Osteoblast (primary cell): Measurements from ENCODE around the gene SLC17A7. TPM values are rescaled to one million over a fixed set of nuclear protein-coding genes. Genes with fewer than 3 reads are reported as not detected.

Experiments used
- DNase-seq: peaks from one replicate; pipeline ENCODE4 v3.0.0; 2011; ENCODE audit warnings: low spot score, mixed read lengths; ENCODE audit not compliant: insufficient read length; ENCODE audit errors: missing footprints
- H2AFZ ChIP-seq: 2 replicates; pipeline ENCODE4 v1.6.0; 2011; ENCODE audit warnings: mild to moderate bottlenecking, low read length
- H3K27ac ChIP-seq: 2 replicates; pipeline ENCODE4 v1.5.1; 2011; ENCODE audit warnings: mild to moderate bottlenecking, low read depth, low read length, moderate library complexity
- H3K27me3 ChIP-seq: 2 replicates; pipeline ENCODE4 v1.6.0; 2012; ENCODE audit warnings: mild to moderate bottlenecking, control low read depth, inconsistent platforms, low read length, moderate library complexity; ENCODE audit not compliant: insufficient read depth
- H3K36me3 ChIP-seq: 2 replicates; pipeline ENCODE4 v1.5.1; 2011; ENCODE audit warnings: mild to moderate bottlenecking, low read length, control low read depth, moderate library complexity; ENCODE audit not compliant: insufficient read depth
- H3K4me1 ChIP-seq: 2 replicates; pipeline ENCODE4 v1.5.1; 2011; ENCODE audit warnings: mild to moderate bottlenecking, low read length, control low read depth, moderate library complexity; ENCODE audit not compliant: insufficient read depth
- H3K4me2 ChIP-seq: 2 replicates; pipeline ENCODE4 v1.6.0; 2011; ENCODE audit warnings: mild to moderate bottlenecking, low read length; ENCODE audit not compliant: insufficient read depth
- H3K4me3 ChIP-seq: fragments of 200-600 bp; sonication (generic); 3 replicates; pipeline ENCODE4 v1.5.1; 2012; ENCODE audit warnings: mild to moderate bottlenecking, low read length, inconsistent platforms; ENCODE audit not compliant: insufficient read depth
- H3K79me2 ChIP-seq: 2 replicates; pipeline ENCODE4 v1.6.0; 2012; ENCODE audit warnings: mild to moderate bottlenecking, low read length, control low read depth, inconsistent platforms; ENCODE audit not compliant: insufficient read depth
- H3K9me3 ChIP-seq: 2 replicates; pipeline ENCODE4 v1.5.1; 2011; ENCODE audit warnings: low read depth, low read length, control low read depth
- H4K20me1 ChIP-seq: 2 replicates; pipeline ENCODE4 v1.6.0; 2012; ENCODE audit warnings: mild to moderate bottlenecking, low read length, control low read depth; ENCODE audit not compliant: insufficient read depth
- CTCF ChIP-seq: IDR thresholded peaks from 2 replicates; pipeline ENCODE4 v1.5.1; 2011; ENCODE audit warnings: mild to moderate bottlenecking, low read depth, low read length, moderate library complexity; ENCODE audit errors: extremely low read depth
- total RNA-seq: library from RNA; depleted of rRNA; stranded (reverse); fragments of >200 nt; gene quantifications from 2 replicates; pipeline ENCODE4 v1.2.3, GENCODE V29; 2012

Gene SLC17A7
- total RNA-seq, 1 donor, result under 0.01 TPM

- Histone ChIP-seq H3K27ac (no peak overlapping the region), H3K36me3 (no peaks in the 10 kb centered on the region), H3K27me3 (peaks cover 5% of the 10 kb centered on the region), H3K4me2 (no peak overlapping the region), H3K4me3 (no peak overlapping the region), H2AFZ (no peak overlapping the region), H3K9me3 (no peaks in the 10 kb centered on the region), H3K79me2 (no peaks in the 10 kb centered on the region), H3K4me1 (no peaks in the 10 kb centered on the region), H4K20me1 (no peaks in the 10 kb centered on the region)
- TF ChIP-seq CTCF, result no peak
- DNase-seq, result peak; percentile 59
These were observed 44.4 kb downstream of the SLC17A7 start for GRCh38 chr19:49396738-49397505.

- no peaks in the 10 kb centered on the region for H3K36me3 ChIP-seq
- H3K9me3 ChIP-seq, result no peaks in the 10 kb centered on the region
- peaks cover under 1% of the 10 kb centered on the region for H3K27me3 ChIP-seq
- no peaks in the 10 kb centered on the region for H3K4me1 ChIP-seq
- DNase-seq, result no peak
- no peak overlapping the region for H3K4me3 ChIP-seq
- H3K27ac ChIP-seq, result no peak overlapping the region
- no peaks in the 10 kb centered on the region for H4K20me1 ChIP-seq
- no peak overlapping the region for H3K4me2 ChIP-seq
- no peaks in the 10 kb centered on the region for H3K79me2 ChIP-seq
- no peak for TF ChIP-seq CTCF
- H2AFZ ChIP-seq, result no peak overlapping the region
These were observed 45.5 kb downstream of the SLC17A7 start for GRCh38 chr19:49395581-49396407.

- TF ChIP-seq CTCF, result no peak
- H3K27me3 ChIP-seq, result no peaks in the 10 kb centered on the region
- H3K27ac ChIP-seq, result no peak overlapping the region
- H3K36me3 ChIP-seq, result no peaks in the 10 kb centered on the region
- H3K4me3 ChIP-seq, result no peak overlapping the region
- no peaks in the 10 kb centered on the region for H3K9me3 ChIP-seq
- DNase-seq, result no peak
- H3K4me2 ChIP-seq, result no peak overlapping the region
- H3K79me2 ChIP-seq, result no peaks in the 10 kb centered on the region
- H4K20me1 ChIP-seq, result no peaks in the 10 kb centered on the region
- no peak overlapping the region for H2AFZ ChIP-seq
- H3K4me1 ChIP-seq, result no peaks in the 10 kb centered on the region
These were observed 47.4 kb downstream of the SLC17A7 start for GRCh38 chr19:49393881-49394280.
